HG02943 (cell line): Measurements from ENCODE around the gene ZNRF3.
"Not testable (repeated sequence)": the region's sequence is repeated elsewhere in the genome, so short reads cannot be mapped to it uniquely, and the experiment has no call there.

Source experiments
- ATAC-seq: cut with Tn5 transposase; IDR thresholded peaks from one replicate; pipeline ENCODE4 v1.9.1; 2021; ENCODE audit warnings: mild to moderate bottlenecking, low read depth, moderate library complexity; ENCODE audit not compliant: unreplicated experiment

Gene ZNRF3

DNA sequence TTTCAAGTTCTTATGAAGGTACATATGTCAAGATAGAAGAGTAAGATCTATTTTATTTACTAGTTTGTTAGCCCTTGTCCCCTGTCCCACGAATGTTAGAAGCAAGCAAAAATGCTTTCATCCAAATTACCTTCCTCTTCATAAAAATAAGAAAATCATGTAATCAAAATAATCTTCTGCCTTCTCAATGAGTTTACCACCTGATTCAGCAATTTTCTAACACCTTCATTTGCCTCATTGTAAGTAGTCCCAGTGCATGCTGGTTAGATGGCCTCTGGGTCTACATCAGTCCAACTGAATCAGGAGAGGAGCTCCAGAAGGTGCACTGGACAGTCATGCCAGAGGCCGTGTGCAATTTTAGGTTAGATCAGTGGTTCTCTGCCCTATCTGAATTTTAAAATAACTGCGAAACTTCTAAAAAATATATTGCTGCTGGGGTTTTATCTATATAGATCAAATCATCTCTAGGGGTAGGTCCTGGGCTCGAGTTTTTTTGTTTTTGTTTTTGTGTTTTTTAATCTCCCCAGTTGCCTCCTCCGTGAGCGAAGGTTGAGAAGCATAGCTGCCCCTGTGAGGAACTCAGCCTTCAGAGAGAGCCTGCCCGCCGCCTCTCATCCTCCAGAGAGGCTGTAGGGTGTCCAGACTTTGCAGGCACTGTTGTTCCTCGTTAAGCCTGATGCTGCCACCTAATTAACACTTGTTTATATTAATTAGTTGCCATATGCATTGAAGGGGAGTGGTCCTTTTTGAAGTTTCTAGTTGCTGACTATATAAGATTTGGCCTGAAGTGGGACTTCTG is 146.0 kb downstream of the ZNRF3 start:
- no peak for ATAC-seq

DNA sequence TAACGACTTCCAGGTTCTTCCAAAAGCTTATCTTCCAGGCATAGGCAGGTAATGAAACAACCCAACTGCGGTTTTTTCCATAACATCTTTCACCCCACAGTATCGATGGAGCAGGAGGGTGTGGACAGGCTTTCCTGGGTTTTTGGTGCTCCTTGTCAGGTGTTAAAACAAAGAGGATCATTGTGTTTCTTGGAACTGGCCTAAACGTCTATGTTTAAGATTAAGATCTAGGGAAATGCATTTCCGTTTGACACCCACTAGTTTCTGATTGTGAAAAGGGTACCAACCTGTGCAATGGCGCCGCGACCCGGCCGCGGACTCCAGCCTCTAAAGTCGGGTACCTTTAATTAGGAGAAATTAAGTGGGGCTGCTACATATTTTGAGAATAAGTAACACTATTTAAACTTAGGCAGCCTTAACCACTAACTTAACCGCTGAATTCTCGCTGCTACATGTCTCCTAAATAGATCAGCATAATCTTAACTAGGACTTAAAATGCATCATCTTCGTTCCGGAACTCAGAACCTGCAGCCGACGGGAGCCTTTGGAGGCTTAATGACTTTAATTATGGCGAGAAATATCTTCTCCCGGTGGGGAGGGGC is 146.7 kb downstream of the ZNRF3 start:
- ATAC-seq = no peak

DNA sequence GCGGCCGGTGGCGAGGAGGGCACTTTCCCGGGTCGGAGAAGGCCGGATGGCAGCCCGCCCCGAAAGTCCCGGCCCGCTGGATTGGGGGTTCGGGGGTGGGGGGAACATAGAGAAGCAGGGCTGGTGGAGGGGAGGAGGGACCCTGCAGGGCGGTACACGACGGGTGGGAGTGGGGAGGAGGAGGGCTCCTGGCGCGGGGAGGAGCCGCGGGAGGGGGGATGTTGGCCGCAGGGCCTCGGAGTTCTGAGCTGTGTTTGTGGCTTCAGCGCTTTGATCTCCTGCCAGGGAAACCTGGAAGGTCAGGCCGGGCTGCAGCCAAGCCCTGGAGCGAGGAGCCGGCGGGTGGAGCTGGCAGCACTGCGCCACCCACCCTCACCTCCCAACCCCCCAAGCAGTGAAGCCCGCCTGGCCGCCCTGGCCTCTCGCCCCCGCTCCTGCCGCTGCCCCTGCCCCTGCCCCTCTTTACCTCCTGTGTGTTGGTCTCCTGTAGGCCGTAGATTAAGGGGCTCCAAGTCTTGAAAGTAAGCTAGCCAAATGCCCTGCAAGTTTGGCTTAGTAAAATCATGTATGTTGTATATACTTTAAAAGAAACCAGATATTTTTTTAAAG is 147.3 kb downstream of the ZNRF3 start:
- ATAC-seq = no peak

DNA sequence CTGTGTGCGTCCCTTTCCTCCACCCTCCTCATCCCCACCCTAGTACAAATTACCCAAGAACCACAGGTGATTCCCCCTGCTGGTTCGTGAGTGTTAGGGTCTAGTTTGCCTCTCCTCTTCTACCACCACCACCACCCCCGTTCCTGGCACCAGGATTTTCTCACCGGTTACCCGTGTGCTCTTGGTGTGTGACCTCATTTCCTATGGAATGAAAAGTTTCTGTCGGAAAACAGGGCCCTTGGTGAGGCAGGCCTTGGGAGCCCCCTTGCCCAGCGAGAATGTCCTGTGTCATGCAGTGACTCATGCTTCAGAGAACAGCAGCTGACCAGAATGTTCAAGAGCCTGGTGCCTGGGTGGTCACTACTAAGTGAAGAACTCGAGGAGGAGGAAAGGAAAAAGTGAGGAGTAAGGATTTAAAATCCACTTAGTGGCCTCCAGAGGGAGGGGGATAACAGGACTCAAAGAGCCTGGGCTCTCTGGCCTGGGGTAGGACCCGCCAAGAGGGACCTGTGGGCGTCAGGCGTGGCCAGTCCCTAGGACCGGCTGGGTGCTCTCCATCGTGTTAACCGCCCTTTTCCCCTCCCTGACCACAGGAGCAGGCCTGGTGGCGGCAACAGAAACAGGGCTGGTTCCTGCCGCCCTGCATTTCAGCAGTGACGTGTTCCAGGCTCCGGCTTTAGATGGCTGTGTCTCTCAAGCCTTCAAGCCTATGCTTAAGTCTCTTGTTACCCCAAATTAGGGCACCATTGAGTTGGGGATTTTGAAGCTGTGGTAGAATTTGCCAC is 148.0 kb downstream of the ZNRF3 start:
- ATAC-seq = no peak

DNA sequence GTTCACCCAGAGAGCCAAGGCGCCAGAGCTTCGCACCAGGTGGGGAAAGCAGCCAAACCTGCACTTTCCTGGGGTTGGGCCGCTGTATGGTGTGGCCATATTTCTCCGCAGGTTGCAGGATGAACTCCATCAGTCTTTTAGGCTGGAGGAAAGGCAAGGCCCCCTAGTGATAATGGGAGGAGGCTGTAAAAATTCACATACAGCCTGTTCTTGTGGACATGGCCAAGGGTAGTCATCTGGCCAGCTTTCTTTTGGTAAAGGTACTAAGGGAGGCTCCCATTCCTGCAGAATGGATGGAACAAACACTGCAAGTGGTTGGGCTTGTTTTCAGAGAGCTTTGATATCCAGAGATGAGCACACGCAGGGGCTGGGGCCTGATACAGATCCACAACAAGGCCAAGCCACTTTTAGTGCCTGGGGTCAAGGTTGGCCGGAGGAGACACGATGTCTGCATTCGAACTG is 148.7 kb downstream of the ZNRF3 start:
- ATAC-seq = no peak

DNA sequence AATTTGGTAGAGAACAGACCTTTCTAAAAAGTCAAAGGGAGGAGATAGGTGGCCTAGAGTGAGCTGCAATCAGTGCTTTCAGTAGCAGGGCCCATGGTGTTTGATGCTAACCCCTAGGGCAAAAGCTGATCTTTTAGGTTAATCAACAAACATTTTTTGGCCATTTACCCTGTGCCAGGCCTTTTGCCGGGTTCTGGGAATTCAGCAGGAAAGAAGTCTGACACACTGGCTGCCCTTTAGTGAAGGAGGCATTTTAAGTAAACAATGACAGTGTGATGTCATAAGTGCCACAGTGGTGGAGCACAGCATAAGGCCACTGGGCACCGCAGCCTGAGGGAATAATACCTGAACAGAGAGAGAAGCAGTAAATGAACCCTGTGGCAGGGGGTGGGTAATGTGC is 149.2 kb downstream of the ZNRF3 start:
- no peak for ATAC-seq

DNA sequence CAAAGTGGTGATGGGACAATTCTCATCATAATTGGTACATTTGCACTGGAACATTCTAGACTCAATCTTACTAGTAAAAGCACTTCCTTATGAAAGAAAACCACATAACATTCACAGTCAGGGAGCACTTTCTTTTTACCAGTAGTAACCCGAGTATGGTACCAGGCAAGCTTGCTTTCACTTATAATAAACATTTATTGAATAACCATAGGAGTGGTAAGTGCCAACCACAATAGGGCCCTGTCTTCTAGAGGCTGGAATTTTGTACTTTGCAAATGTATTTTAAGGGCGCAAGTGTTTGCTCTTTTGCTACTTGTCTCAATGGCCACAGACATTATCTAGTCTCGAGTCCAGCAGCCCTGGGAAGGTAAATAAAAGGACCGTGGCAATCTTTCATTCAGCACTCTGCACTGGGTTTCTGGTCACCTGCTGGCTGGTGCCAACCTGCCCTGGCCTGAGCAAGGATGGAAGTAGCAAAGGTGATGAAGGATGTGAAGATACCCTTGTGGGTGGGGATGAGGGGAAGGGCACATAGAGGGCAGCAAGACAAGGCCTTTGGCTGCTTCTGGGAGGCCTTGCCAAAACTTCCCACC is 154.1 kb downstream of the ZNRF3 start:
- no peak for ATAC-seq

DNA sequence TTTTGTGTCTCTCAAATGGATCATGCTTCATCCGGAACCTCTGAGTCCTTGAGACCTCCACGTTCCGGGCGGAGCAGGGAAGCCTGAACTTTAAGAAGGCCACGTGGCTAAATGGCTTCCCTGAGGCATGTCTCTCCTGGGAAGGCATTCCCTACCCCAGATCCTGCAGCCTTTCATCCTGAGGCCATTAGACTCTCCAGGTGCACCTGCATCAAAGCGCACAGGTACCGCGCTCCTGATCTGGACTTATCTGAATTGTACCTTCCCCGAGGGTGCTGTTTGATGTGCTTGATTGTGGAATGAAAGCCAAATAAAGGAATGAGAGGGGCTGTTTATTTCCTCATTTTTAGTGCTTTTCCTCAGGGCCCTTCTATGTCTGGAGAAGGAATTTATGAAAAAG is 155.8 kb downstream of the ZNRF3 start:
- no peak for ATAC-seq

DNA sequence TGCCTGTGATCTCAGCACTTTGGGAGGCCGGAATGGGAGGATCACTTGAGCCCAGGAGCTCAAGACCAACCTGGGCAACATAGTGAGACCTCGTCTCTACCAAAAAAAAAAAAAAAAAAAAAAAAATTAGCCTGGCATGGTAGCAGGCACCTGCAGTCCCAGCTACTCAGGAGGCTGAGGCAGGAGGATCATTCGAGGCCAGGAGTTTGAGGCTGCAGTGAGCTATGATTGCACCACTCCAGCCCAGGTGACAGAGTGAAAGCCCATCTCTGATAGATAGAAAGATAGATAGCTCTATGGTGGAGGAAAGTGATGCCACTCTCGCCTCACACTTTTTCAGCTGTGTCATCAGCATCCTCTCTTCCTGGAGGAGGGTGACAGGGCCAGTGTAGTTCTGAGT is 156.3 kb downstream of the ZNRF3 start:
- not testable (repeated sequence) for ATAC-seq

DNA sequence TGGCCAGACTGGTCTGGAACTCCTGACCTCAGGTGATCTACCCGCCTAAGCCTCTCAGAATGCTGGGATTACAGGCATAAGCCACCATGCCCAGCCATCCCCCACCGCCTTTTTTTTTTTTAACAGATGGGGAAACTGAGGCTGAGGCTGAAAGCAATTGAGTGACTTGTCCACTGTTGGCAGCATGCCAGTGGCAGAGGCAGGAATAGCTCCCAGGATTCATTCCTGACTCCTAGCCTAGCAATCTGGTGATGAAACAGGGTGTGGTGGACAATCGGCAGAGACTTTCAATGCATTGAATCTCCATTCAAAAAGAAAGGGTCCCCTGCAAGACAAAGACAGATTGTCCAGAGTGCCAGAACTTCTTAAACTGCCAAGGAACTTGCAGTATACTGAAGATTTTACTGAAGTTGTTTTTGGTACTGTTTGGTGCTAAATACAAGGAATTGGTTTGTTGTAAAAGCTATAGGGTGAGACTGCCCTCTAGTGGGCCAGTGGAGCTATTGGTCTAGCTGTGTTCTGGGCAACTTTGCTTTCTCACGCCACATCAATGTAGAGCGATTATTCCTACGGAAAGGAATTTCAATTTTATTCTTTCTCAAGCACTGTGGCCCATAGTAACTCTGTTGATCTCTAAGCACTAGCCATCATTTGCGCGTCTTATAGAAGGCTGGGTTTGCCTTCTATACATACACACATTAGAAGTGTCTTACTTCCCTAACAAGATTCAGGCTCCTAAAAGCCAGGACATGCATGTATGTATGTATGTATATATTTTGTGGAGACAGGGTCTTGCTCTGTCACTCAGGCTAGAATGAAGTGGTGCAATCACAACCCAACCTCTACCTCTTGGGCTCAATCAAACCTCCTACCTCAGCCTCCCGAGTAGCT is 157.3 kb downstream of the ZNRF3 start:
- no peak for ATAC-seq

DNA sequence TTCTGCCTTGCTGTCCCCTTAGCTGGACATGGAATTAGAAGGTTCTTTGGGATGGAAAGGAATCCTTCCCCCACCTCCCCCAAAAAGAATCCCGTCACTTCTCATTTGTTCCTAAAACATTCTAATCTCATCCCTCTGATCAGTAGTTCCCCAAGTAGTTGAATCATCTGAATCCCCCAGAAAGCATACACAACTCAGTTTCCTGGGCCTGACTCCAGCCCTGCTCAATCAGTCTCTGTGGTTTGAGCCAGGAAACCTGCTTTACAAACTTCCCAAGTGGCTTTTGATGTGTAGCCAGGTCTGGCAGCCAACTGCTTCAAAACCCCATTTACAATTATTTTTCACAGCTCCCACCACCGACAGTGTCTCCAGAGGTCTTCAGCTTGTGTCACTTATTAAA is 158.0 kb downstream of the ZNRF3 start:
- no peak for ATAC-seq

DNA sequence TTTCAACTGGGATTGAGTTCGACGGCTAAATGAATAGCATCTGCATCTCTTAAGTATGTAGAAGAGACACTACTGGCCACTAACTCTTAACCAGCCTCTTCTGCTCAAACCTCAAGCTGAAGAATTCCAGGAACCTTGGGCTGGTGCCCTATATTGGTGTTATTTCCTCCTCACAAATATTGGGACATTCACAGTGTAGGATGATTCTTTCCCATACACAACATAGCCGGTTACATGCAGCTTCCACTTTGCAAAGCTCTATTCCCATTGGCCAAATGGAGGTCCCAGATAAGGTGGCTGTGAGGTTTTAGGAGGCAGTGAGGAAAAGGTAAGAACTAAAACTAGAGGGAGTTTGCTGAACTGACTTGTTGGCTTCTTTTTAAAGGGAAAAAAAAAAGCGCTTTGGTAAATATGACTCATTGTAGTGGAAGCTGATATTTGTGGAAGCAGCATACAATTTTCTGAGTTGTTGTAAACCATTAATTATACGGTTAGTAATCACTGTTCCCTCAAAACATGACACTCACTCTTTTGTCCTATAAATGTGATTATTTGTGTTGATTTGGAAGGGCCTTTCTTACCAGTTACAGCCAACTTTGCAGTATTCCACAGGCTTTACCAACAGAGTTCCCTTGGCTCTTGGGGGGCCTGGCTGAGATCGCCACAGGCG is 160.7 kb downstream of the ZNRF3 start:
- ATAC-seq = no peak

DNA sequence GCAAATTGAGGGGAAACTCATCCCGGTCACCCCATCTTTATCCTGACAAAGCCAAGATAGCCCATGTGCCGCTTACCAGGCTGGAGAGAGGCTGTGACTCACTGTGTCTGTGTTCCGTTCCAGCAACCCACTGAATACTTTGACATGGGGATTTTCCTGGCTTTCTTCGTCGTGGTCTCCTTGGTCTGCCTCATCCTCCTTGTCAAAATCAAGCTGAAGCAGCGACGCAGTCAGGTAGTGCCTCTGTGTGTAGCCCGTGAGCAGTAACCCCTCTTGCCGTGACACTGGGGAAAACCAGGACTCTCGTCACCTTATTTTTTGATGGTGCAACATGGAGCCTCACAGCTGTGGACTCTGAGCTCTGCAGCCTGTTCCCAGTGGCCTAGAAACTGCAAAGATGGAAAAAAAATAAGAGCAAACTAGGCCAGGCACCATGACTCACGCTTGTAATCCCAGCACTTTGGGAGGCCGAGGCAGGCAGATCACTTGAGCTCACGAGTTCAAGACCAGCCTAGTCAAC is 161.3 kb downstream of the ZNRF3 start:
- ATAC-seq = no peak

DNA sequence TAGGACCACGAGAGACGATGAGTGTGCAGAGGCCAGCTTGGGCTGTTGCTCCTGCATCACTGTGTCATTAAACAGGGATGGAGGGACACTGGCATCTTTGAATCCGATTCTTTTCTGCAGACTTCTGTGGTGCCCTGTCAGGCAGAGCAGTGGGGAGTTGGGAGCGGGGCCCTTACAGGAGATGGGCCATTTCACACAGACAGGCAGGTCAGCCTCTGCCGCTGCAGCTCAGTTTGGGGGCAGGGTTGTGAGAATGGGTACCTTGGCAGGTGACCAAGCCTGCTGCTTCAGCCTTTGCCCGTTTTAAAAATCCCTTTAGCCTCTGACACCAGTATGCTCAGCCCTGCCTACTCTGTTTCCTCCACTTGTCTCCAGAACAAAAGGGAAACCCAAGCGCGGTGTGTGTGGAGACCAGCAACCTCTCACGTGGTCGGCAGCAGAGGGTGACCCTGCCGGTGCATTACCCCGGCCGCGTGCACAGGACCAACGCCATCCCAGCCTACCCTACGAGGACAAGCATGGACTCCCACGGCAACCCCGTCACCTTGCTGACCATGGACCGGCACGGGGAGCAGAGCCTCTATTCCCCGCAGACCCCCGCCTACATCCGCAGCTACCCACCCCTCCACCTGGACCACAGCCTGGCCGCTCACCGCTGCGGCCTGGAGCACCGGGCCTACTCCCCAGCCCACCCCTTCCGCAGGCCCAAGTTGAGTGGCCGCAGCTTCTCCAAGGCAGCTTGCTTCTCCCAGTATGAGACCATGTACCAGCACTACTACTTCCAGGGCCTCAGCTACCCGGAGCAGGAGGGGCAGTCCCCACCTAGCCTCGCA is 165.7 kb downstream of the ZNRF3 start:
- ATAC-seq = no peak

DNA sequence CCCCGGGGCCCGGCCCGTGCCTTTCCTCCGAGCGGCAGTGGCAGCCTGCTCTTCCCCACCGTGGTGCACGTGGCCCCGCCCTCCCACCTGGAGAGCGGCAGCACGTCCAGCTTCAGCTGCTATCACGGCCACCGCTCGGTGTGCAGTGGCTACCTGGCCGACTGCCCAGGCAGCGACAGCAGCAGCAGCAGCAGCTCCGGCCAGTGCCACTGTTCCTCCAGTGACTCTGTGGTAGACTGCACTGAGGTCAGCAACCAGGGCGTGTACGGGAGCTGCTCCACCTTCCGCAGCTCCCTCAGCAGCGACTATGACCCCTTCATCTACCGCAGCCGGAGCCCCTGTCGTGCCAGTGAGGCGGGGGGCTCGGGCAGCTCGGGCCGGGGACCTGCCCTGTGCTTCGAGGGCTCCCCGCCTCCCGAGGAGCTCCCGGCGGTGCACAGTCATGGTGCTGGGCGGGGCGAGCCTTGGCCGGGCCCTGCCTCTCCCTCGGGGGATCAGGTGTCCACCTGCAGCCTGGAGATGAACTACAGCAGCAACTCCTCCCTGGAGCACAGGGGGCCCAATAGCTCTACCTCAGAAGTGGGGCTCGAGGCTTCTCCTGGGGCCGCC is 166.4 kb downstream of the ZNRF3 start:
- no peak for ATAC-seq

DNA sequence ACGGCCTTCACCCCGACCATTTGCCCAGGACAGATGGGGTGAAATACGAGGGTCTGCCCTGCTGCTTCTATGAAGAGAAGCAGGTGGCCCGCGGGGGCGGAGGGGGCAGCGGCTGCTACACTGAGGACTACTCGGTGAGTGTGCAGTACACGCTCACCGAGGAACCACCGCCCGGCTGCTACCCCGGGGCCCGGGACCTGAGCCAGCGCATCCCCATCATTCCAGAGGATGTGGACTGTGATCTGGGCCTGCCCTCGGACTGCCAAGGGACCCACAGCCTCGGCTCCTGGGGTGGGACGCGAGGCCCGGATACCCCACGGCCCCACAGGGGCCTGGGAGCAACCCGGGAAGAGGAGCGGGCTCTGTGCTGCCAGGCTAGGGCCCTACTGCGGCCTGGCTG is 167.1 kb downstream of the ZNRF3 start:
- no peak for ATAC-seq

DNA sequence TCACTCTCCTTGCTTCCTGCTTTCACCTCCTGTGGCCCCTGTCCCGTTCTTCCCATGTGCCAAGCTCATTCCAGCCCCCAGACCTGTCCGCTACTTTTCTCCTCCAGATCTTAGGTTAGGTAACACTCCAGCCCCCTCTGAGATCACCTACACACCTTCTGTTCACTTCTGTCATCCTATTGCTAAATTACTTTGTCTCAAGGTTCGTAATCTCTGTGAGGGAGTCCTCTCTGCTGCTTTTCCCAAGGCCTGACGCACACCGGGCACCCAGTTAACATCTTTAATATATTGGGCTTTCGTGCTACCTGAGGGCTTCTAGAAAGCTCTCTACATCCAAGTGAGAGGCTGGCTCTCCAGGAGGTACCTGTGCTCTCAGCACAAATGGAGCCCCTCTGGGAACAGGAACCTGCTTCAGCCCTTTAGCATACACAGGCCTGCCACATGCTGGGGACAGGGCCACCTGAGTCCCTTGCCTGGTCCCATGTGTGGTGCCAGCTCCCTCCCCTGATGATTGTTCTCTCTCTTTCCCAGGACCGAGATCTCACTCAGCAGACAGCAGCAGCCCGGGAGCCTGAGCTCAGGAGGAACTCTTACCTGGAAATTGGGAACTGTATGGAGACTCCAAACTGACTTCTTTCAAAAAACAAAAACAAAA is 169.8 kb downstream of the ZNRF3 start:
- ATAC-seq = no peak
